ENCODE data around the gene ARHGAP26.

ARHGAP26 gene

DNA sequence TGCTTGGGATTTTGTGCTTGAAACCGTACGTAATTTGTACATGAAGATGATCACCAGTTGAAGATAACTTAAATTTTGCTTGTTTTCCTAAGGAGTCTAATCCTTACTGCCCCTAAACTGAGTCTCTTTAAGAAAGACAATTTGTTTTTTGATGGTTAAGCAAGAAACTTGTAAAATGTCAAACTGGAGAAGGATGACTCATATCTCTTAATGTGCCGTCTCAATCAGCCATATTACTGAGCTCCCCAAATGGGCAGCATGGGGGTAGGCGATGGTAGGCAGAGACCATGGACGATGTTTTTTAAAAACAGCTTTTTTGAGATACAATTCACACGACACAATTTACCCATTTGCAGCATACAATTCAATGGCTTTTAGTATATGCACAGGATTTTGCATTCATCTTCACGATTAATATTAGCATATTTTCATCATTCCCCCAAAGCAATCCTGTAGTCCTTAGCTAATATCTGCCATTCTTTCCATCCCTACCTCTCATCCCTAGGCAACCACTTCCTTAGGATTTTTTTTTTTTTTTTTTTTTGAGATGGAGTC lies 14.3 kb downstream of the ARHGAP26 start:
- no peak for DNase-seq

GRCh38 chr5:142785206-142785605 lies 15.0 kb downstream of the ARHGAP26 start:
- DNase-seq = no peak

DNA sequence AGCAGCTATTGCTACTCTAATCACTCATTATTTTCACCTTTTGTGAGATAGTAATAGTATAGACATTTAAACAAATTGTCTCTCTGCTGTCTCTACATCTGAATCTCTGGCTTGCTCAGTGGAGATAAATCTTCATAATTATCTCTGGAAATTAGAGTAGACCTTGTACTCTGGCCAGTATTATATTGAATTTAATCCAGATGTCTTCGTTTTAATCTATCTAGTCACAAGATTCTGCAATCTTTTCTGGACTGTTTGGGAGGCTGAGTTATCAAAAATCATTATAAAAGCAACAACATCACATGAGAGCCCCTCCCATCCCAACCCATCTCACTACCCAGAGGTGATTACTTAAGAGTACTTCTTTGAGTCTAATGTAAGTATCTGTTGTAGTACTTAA lies 19.0 kb downstream of the ARHGAP26 start:
- no peak for DNase-seq

DNA sequence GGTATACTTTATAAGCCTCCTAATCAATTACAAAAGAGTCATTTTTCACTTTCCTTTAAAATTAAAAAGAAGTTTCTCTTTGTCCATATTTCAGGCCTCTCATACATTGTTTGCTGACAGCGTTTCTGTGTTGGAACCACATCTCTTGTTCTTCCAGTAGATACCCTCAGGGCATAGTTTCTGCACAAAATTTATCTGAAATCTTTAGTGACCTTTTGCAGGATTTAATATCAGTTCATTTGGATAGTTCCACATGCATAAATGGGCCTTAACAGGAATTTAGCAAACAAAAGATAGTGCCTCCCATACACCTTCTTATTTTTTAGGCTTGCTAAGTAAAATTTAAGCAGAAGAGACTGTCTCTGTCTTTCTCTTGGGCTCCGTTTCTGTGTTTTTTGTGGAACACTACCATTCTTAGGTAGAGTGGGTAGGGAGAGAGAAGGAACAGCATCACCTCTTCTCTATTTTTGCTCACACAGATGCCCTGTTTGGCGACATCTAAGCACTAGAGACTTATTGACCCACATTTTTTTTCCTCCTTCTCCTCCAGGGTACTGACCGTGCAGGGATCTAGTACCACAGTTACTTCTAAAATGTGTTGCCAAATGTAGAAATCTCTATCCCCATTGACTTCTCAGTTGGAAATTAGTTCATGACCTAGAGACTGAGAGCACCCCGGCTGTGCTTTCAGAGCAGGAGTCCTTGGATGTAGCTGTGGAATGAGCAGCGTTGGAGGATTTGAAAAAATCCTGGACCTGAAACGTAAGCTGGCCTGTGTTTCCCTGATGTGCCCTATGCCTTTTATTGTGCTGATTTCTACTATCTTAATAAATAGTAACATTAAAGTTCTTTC lies 22.1 kb downstream of the ARHGAP26 start:
- no peak for DNase-seq

DNA sequence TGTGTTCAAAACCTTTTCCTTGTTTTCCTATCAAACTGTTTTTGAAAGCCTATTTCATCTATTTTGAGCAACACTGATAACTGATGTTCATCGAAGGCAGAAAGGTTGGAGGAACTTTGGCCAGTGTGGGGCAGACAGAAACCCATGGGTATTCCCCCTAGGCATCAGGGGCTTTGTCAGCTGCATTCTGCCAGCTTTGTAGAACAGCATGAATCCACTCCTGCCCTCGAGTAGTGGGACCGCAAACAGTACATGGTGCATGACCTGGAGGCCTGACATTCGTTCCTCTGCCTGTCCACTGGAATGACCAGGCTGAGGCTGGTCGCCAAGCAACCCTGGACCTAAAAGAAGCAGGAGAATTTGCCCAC lies 22.7 kb downstream of the ARHGAP26 start:
- DNase-seq = no peak

DNA sequence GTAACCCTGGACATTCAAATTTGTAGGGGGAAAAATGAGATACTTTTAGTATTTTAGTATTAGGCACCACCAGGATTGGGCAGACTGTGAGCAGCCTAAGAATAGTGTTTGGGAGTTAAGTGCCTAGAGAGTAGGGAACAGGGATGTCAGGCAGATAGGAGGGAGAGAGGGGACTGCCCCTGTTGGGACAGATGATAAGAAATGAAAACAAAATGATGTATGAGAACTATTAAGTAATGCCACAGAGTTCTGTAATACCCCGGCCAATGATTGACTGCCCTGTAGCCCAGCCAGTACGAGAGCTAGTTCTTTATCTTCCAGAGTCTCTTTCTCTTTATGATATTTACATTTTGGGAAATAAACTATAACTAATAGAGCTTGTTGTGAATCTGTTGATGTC lies 24.4 kb downstream of the ARHGAP26 start:
- no peak for DNase-seq

DNA sequence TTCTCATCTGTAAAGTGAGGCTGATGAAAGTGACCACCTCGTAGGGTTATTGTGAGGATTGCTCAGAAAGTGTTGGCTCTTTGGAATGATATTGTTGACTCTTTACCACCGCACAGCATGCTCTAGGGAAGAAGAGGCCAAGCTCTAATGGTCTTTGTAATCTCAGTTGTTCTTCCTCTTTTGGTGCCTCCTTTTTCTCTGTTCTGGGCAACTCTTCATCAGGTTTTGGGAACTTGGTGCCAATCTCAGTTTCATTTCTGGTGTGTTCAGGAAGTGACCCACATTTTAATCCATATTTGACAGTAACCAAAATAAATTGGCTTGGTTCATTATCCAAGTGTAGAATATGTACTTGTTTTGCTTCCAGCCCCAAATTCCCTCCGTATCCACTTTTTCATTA lies 25.1 kb downstream of the ARHGAP26 start:
- DNase-seq = no peak

- no peak for DNase-seq
Observed at GRCh38 chr5:142796492-142797109, 26.4 kb downstream of the ARHGAP26 start.

DNA sequence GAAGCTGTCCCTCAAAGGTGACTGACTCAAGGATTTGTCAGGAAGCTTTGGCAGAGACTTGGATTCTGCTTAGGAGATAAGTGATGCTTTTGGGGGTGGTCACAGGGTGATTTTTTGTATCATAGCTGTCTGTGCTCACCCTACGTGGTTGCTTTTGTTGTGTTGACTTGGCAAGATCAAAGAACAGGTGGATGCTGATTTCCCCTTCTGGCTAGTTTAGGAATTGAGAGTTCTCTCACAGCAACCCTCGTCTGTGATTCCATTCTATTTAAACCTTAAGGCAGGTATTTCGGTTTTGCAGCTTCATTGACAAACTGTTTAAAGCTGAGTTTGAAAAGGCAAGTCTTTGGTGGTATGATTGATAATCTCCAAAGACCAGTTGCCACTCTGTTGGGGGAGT lies 27.2 kb downstream of the ARHGAP26 start:
- DNase-seq = no peak

DNA sequence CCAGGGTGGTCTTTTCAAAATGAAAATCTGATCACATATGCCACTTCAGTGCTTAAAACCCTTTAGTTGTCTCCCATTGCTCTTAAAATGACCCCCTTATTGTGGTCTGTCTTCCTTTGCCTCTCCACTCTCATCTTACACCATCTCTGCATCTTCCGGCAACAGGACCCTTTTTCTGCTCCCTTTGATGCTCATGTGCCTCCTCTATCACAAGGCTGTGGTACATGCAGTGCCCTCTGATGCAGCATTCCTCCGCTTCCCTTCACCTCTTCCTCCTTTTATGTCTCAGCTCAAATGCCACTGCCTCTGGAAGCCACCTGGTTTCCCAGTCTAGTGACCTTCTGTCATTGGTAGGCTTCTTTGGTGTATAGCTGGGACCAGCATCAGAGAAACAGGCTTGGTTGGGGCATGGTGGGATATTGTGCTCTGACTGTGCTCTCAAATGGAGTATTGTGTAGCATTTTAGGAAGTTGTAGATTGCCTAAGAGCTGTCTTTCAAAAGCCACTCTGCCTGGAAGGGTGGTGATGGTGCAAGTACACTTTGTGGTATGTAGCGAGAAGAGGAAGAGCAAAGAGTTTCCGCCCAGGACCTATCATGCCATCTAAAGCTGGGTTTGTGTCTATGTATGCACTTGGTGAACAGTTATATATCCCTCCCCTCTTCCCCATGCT lies 28.1 kb downstream of the ARHGAP26 start:
- no peak for DNase-seq

- peak; percentile 21 to 30 for DNase-seq
Observed at GRCh38 chr5:142800776-142801494, 30.8 kb downstream of the ARHGAP26 start.

DNA sequence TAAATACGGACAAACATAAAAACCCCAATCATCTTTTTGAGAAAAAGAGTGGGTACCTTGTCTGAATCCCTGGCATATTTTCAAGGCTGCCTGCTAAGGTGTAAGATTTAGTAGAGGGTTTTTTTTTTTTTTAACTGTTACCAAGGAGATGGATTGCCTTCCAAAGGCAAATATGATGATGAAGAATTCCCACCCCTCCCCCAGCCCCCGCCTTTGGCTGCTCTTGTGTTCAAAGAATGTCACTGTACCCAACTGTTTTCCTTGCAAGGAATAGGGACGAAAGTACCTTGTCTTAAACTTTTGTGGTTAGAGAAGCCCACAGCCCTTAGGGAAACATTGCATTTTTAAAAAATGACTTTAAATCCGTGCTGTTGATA lies 31.3 kb downstream of the ARHGAP26 start:
- DNase-seq = no peak

DNA sequence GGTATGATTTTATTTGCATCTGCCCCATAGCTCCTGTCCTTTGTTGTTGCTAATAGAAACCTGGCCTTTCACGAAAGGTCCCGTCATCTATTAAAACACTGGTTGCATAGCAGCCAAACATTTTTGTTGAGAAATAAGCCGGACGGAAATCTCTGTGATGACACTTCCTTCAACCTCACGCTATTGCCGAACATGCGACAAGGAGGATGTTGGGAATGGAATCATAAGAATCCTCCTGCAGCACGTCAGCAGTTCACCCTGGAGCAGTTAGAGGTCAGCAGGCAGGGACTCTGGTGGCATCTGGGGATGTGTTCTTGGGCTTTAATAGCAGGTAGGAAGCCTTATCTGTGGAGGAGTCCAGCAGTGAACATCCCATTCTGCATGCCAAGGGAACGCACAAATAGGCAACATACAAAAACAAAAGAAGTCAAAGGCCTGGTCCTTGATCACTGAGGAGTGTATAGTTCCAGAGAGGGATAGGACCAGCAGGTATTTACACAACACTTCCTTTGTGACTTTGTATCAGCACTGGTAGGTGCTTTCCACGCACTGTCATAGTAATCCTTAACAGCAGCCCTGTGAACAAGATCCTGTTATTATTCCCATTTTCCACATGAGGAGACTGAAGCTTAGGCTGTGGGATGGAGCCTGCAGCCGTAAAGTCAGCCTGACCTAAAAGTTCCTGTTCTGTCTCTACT lies 33.4 kb downstream of the ARHGAP26 start:
- no peak for DNase-seq

- DNase-seq = no peak
Observed at GRCh38 chr5:142805339-142805738, 35.2 kb downstream of the ARHGAP26 start.

GRCh38 chr5:142806841-142807267 lies 36.7 kb downstream of the ARHGAP26 start:
- no peak for DNase-seq

- no peak for DNase-seq
Observed at GRCh38 chr5:142807372-142807911, 37.3 kb downstream of the ARHGAP26 start.

GRCh38 chr5:142808878-142809598 lies 38.9 kb downstream of the ARHGAP26 start:
- no peak for DNase-seq

DNA sequence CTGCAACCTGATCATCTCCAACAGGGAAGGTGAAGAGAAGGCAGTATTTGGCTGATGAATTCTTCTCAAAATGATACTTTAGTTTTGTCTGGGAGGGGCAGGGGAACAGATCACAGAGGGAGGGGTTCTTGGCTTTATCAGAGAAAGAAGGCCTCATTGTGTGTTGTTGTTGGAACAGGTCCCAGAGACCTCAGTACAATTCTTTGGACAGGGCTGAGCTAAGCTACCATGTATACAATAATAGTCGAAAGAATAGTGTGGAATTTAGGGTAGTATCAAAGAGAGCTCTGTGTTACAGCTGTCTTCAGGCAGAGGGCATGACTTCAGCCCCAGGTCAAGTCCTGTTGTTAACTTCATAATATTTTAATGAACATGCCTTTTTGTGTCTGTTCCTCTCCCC lies 39.9 kb downstream of the ARHGAP26 start:
- no peak for DNase-seq

- no peak for DNase-seq
Observed at GRCh38 chr5:142810743-142811290, 40.6 kb downstream of the ARHGAP26 start.

DNA sequence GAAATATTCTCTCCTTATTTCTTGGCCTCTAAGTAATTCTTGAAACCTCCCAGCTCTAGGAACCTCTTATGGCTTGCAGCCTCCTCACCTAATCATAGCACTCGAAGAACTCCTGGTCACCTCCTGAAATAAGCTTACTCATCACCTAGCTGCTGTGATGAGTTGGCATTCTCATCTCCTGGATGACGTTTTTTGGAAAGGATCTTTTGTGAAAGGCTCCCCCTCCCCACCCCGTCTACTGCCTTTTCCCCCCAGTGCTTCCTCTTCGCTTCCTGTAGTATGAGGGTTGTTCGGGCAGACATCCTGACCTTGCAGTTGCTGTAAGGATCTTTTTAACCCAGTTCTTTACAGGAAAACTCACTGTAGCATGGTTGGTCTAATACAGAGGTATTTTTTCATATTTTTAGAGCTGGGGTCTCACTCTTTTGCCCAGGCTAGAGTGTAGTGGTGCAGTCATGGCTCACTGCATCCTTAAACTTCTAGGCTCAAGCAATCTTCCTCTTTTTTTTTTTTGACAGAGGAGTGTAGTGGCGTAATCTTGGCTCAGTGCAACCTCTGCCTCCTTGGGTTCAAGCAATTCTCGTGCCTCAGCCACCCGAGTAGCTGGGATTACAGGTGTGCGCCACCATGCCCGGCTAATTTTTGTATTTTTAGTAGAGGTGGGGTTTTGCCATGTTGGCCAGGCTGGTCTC lies 41.8 kb downstream of the ARHGAP26 start:
- no peak for DNase-seq

Data from activated CD4-positive, alpha-beta T cell treated with anti-CD3 and anti-CD28 coated beads for 4 hours (primary cell).